GM21576 (cell line): ENCODE results near the gene GRAMD2B.
"Not testable (repeated sequence)": the region's sequence is repeated elsewhere in the genome, so short reads cannot be mapped to it uniquely, and the experiment has no call there.

Experiments
- ATAC-seq: cut with Tn5 transposase; IDR thresholded peaks from one replicate; pipeline ENCODE4 v1.9.1; 2021; ENCODE audit warnings: mild to moderate bottlenecking, moderate library complexity; ENCODE audit not compliant: unreplicated experiment

Gene GRAMD2B

DNA sequence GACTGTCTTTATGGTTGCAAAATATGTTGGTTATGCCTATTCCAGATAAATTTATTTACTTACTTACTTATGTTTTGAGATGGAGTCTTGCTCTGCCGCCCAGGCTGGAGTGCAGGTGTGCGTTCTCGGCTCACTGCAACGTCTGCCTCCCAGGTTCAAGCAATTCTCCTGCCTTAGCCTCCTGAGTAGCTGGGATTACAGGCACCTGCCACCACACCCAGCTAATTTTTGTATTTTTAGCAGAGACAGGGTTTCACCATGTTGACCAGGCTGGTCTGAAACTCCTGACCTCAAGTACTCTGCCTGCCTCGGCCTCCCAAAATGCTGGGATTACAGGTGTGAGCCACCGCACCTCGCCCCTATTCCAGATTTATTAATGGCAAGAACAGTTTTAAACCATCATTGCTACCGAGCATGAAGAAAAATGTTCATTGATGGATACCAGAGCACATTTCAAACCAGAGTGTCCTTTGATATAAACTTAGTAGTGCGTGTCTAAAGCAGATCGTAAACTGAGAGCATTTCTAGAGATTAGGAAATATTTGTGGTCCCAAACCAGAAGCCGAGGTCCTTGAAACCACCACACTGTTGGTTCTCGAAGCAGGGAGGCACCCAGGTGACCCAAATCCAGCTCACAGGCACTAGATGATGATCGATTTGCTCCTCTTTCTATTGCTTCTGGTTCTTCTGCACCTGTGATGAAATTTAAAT is 85.2 kb downstream of the GRAMD2B start:
- no peak for ATAC-seq

DNA sequence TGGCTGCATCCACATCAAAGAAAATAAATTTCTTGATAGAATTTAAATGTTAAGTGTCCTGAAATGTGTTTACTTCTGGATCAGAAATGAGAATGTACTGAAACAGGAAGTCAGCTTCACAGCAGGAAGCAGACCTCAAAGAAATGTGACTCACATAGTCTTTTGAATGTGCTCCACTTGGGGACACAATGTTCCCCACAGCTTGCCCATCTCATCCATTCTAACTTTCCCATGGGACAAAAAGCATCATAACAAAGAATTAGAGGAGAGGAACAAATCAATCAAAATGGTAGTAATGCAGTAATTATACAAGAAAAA is 85.7 kb downstream of the GRAMD2B start:
- no peak for ATAC-seq

DNA sequence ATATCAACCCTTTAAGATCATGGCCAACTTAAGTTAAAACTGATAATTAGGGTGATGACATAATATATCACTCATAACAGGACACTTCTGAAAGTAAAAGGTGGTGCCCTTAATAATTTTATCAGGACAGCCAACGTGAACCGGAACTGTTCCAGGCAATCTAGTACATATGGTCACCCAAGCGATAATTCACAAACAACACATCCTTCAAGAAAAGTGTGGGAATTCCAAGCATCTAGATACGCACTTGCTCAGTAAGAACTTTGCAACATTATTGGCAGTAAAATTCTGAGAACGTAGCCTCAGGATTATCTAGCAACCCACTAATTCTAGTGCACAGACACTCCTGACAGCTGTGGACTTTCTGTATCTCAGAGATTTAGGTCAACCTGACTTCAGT is 86.1 kb downstream of the GRAMD2B start:
- no peak for ATAC-seq

GRCh38 chr5:126511961-126512360 is 88.8 kb downstream of the GRAMD2B start:
- no peak for ATAC-seq

DNA sequence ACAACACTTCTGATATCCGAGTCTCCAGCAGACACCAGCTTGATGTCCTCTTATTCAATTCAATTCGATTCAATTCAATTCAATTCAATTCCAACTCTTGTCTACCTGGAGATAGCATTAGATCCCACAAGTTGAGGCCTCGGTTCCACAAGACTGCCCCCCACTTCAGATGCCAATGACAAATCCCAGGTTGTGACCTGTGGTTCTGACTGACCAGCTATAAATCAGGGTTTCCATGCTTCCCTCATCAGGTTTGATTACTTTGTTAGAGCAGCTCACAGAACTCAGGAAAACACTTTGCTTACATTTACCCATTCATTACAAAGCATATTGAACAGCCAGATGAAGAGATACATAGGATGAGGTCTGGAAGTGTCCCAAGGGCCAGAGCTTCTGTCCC is 89.2 kb downstream of the GRAMD2B start:
- ATAC-seq, result no peak

GRCh38 chr5:126513302-126513701 is 90.1 kb downstream of the GRAMD2B start:
- ATAC-seq, result no peak

- no peak for ATAC-seq
Measured at GRCh38 chr5:126513703-126514102, 90.5 kb downstream of the GRAMD2B start.

DNA sequence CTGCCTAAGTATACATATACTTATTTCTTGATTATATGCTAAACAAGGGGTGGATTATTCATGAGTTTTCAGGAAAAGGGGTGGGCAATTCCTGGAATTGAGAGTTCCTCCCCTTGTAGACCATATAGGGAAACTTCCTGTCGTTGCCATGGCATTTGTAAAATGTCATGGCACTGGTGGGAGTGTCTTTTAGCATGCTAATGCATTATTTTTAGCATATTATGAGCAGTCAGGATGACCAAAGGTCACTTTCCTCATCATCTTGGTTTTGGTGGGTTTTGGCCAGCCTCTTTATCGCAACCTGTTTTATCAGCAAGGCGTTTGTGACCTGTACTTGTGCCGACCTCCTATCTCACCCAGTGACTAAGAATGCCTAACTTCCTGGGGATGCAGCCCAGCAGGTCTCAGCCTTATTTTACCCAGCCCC is 90.9 kb downstream of the GRAMD2B start:
- ATAC-seq, result no peak

GRCh38 chr5:126514558-126515141 is 91.4 kb downstream of the GRAMD2B start:
- no peak for ATAC-seq

GRCh38 chr5:126515337-126515736 is 92.1 kb downstream of the GRAMD2B start:
- ATAC-seq, result no peak

DNA sequence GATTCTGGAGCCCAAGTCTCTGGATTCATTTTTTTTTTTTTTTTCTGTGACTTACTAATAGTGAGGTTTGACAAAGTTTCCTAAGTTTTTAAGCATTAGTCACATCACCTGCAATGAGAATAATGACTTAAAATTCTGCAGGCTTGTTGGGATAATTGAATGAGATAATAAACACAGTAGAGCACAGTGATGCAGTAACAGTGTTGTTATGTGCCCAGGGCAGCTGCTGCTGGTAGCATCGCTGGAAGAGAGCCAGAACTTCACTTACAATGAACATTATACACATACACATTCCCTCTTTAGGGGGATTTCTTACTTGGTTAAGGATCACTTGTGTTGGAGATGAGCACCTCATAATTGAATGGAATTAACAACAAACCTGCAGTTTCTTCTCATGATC is 92.9 kb downstream of the GRAMD2B start:
- ATAC-seq, result no peak

DNA sequence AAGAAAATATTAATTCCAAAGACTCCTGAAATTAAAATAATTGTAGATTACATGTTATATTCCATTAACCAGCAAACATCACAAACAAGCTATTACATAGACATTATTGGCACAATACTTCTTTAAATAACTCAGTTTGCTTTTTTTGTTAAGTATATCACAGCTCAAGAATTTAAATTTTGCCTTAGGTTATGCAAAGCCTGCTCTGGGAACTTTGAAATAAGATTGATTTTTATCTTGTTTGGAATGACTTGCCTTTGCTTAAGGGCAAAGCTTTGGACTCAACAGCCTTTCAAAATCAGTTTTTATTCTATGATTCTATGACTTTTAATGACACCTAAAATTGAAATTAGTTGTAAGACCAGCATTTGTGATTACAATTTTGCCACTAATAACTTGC is 93.6 kb downstream of the GRAMD2B start:
- ATAC-seq, result no peak

DNA sequence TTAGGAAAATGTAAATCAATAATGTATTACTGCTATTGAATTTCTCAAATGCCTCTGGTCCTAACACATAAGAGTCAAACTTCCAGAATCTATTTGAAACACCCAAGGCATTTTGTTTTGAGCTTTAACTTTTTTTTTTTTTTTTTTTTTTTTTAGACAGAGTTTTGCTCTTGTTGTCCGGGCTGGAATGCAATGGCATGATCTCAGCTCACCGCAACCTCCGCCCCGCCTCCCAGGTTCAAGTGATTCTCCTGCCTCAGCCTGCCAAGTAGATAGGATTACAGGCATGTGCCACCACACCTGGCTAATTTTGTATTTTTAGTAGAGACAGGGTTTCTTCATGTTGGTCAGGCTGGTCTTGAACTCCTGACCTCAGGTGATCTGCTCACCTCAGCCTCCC is 96.0 kb downstream of the GRAMD2B start:
- not testable (repeated sequence) for ATAC-seq

DNA sequence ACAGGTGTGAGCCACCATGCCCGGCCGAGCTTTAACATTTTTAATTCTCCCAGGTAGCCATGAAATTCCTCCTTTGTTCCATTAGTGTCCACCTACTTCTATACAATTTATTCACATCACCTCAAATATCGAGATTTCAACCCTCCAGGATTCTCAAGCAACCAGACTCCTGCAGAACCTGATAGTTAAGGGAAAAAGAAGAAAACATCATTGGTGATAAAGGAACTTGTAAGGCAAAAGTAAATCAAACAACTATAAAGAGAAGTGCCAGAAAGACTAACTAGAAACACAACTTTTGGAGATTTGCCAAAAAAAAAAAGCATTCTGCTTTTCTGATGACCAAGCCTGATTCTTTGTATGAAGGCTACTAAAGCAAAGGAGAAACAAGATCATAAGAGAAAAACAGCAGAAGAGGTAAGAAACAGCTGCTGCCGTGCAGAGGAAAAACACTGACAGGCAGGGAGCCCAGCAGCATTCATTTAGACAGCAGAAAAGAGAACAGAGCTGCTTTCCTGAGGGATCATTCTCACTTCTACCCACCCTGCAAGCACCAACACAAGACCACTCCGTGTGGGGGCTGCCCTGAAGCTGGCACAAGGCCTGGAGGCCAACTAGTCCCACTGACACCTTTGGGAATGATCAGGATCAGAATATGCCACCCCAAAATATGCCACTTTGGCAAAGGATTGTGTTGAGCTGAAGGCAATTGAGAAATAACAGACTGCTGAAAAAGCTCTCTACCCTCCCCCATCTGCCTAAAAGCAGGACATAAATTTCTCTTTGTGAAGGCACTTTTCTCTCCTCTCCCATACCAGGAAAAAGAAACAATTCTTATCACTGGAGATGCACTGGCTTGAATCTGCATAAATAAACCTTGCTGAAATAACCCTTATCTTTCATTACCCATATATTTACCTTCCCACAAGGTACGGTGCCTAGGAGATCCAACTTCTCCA is 96.7 kb downstream of the GRAMD2B start:
- no peak for ATAC-seq

GRCh38 chr5:126520593-126520953 is 97.4 kb downstream of the GRAMD2B start:
- ATAC-seq, result no peak

DNA sequence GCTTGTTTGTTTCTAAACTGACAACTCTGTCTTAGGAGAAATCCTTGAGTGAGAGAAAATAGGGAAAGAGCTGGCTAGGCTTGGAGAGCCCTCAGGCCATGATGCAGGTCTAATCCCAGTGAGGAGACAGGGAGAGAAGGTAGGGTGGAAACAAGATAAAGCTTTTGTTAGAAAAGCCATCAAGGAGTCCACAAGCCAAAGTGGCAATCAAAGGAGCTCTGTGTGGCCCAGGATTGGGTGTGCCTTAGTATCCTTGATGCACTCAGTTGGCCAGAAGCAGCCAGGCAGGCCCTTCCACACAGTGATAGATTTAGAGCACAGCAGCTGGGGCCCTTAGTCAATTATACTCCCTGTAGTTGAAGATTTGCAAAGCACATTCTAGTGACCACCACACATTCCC is 97.9 kb downstream of the GRAMD2B start:
- no peak for ATAC-seq

GRCh38 chr5:126523818-126524510 is 100.8 kb downstream of the GRAMD2B start:
- no peak for ATAC-seq

DNA sequence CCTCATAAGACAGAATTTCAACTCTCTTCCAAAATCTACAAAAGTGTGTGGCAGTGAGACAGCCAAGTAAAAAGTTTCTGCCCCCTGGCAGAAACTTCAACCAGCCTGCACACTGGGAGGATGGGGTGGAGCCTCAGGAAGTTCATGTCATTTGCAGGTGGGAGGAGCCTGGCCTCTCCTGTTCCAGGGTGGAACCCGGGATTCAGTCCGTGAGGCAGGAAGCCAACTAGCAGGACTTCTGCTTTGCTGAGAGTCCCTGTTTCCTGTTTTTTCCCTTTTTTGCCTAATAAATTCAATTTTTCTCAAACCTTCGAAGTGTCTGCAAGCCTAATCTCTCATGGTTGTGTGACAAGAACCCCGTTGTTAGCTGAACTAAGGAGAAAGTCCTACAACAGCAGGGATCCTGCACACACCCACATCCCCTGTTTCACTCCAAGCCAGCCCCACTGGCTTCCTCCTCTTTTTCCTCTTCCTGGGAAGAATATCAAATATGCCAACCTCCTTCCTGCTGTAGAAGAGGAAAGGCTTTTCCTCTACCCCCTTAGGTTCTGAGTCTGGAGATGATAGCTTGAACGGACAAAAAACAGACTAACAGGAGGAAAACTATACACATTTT is 102.5 kb downstream of the GRAMD2B start:
- no peak for ATAC-seq

DNA sequence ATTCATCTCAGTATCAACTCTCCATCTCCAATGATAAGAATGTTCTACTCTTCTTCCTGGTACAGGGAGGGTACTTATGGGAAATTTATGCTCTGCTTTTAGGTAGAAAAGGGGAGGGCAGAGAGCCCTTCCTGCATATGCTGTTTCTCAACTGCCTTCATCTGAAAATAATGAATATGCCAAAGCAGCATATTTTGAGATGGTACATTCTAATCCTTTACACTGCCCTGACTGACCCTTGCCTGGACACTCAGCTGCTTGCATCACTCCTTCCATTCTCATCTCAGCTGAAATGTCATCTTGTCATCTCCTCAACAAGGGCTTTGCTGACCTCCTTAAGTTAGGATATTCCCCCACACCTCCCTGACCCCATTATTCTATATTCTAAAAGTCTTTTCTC is 103.3 kb downstream of the GRAMD2B start:
- ATAC-seq, result no peak

DNA sequence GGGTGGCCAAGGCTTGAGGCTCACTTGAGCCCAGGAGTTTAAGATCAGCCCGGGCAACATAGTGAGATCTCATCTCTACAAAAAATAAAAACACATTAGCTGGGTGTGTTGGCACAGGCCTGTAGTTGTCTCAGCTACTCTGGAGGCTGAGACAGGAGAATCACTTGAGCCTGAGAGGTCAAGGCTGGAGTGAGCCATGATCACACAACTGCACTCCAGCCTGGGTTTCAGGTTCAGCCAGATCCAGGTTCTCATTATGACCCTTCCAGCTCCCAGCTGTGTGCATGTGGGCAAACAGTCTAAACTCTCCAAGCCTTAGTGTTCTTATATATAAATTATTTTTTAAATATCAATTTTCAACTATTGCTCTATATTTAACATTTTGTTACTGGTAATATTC is 103.9 kb downstream of the GRAMD2B start:
- ATAC-seq, result no peak

DNA sequence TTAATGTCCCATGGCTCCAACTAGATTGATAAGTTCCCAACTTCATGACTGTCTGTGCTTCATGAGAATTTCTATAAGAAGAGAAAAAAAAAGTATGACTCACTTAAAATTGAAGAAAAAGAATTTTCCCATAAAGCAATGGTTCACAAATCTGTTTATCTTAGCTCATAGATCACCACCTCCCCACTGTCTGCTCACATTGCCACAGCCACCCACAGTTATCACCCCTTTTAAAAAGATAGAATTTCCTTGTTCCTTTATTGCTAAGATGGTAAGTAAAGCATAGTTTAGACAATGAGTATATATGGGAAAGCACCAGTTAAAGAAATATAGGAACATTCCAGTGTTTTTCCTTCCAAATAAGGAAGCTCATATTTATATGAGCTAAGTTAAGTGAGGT is 104.7 kb downstream of the GRAMD2B start:
- no peak for ATAC-seq
